IPS DF 6.9 (cell line): Measurements from ENCODE around the gene CDKN2C.
A peak's percentile ranks its signal among the peaks of the same experiment; 100 is the strongest.

Experiments
- DNase-seq: peaks from one replicate; pipeline ENCODE4 v3.0.0-alpha.2; 2013; ENCODE audit warnings: low read depth, low spot score
- H3K27ac ChIP-seq: one replicate; pipeline ENCODE4 v1.5.1; 2013; ENCODE audit warnings: low read length, control low read depth
- H3K27me3 ChIP-seq: 2 replicates; pipeline ENCODE4 v1.6.1; 2013; ENCODE audit warnings: mild to moderate bottlenecking, low read length; ENCODE audit not compliant: control insufficient read depth, insufficient read depth
- H3K36me3 ChIP-seq: 2 replicates; pipeline ENCODE4 v1.6.1; 2013; ENCODE audit warnings: low read length; ENCODE audit not compliant: control insufficient read depth, insufficient read depth
- H3K4me1 ChIP-seq: 2 replicates; pipeline ENCODE4 v1.6.1; 2013; ENCODE audit warnings: low read length; ENCODE audit not compliant: control insufficient read depth, insufficient read depth
- H3K4me3 ChIP-seq: 2 replicates; pipeline ENCODE4 v1.5.1; 2013; ENCODE audit warnings: mild to moderate bottlenecking, low read length
- H3K9me3 ChIP-seq: 2 replicates; pipeline ENCODE4 v1.6.1; 2013; ENCODE audit warnings: low read length, inconsistent platforms; ENCODE audit not compliant: control insufficient read depth, insufficient read depth
- WGBS: extraction: QIAGEN DNeasy Blood & Tissue Kit; methylation state at CpG from one replicate; pipeline ENCODE4 v1.1.7; 2013; ENCODE audit warnings: mixed read lengths, missing lambda C conversion rate; ENCODE audit not compliant: insufficient read length, insufficient coverage; 5-methylcytosine and 5-hydroxymethylcytosine counted together

CDKN2C gene

GRCh38 chr1:50964863-50965262, 5.2 kb upstream of the CDKN2C start:
- no peak overlapping the region for H3K27ac ChIP-seq
- no peaks in the 10 kb centered on the region; the same call in 1 of the 2 replicates for H3K4me1 ChIP-seq
- H3K4me3 ChIP-seq = no peak overlapping the region
- no peak for DNase-seq
- peaks cover 17% of the 10 kb centered on the region for H3K27me3 ChIP-seq
- no CpG with 5 or more reads among the region's 11 CpGs for WGBS
- no peaks in the 10 kb centered on the region for H3K9me3 ChIP-seq
- H3K36me3 ChIP-seq = no peaks in the 10 kb centered on the region

GRCh38 chr1:50966991-50967390, 3.1 kb upstream of the CDKN2C start:
- no peaks in the 10 kb centered on the region for H3K4me1 ChIP-seq
- H3K27ac ChIP-seq = no peak overlapping the region
- peaks cover 31% of the 10 kb centered on the region for H3K27me3 ChIP-seq
- no CpG with 5 or more reads among the region's 3 CpGs for WGBS
- H3K4me3 ChIP-seq = no peak overlapping the region
- no peak for DNase-seq
- no peaks in the 10 kb centered on the region for H3K36me3 ChIP-seq
- H3K9me3 ChIP-seq = no peaks in the 10 kb centered on the region

GRCh38 chr1:50967416-50968157, 2.5 kb upstream of the CDKN2C start:
- Histone ChIP-seq H3K27me3 (peaks cover 33% of the 10 kb centered on the region), H3K27ac (no peak overlapping the region), H3K36me3 (no peaks in the 10 kb centered on the region), H3K4me3 (peak overlapping the region; percentile 52; the same call in 1 of the 2 replicates), H3K4me1 (no peaks in the 10 kb centered on the region), H3K9me3 (no peaks in the 10 kb centered on the region)
- no peak for DNase-seq
- no CpG with 5 or more reads among the region's 17 CpGs for WGBS

GRCh38 chr1:50968158-50968820, 1.8 kb upstream of the CDKN2C start:
- H3K9me3 ChIP-seq = no peaks in the 10 kb centered on the region
- H3K36me3 ChIP-seq = no peaks in the 10 kb centered on the region
- H3K4me3 ChIP-seq = peak overlapping the region; percentile 52; the same call in 1 of the 2 replicates
- H3K27me3 ChIP-seq = peaks cover 35% of the 10 kb centered on the region
- no CpG with 5 or more reads among the region's 70 CpGs for WGBS
- H3K4me1 ChIP-seq = no peaks in the 10 kb centered on the region
- DNase-seq = no peak
- H3K27ac ChIP-seq = no peak overlapping the region

- no peak for DNase-seq
- no CpG with 5 or more reads among the region's 65 CpGs for WGBS
- Histone ChIP-seq H3K4me3 (peak overlapping the region; percentile 35; the same call in 1 of the 2 replicates), H3K27me3 (peaks cover 42% of the 10 kb centered on the region), H3K9me3 (no peaks in the 10 kb centered on the region), H3K27ac (no peak overlapping the region), H3K36me3 (no peaks in the 10 kb centered on the region), H3K4me1 (no peaks in the 10 kb centered on the region)
Observed at GRCh38 chr1:50968821-50969610, 1.0 kb upstream of the CDKN2C start.

- DNase-seq = no peak
Observed at GRCh38 chr1:50970509-50970887, 453 bp downstream of the CDKN2C start.

GRCh38 chr1:50970931-50971582, 1.0 kb downstream of the CDKN2C start:
- no peaks in the 10 kb centered on the region for H3K4me1 ChIP-seq
- H3K27me3 ChIP-seq = peaks cover 52% of the 10 kb centered on the region
- H3K4me3 ChIP-seq = no peak overlapping the region
- no peak for DNase-seq
- H3K27ac ChIP-seq = no peak overlapping the region
- H3K9me3 ChIP-seq = no peaks in the 10 kb centered on the region
- no peaks in the 10 kb centered on the region for H3K36me3 ChIP-seq
- WGBS = no CpG with 5 or more reads among the region's 7 CpGs

More at GRCh38 chr1:50970509-50970887, 453 bp downstream of the CDKN2C start:
- peaks cover 50% of the 10 kb centered on the region for H3K27me3 ChIP-seq
- no peaks in the 10 kb centered on the region for H3K36me3 ChIP-seq
- no peaks in the 10 kb centered on the region for H3K9me3 ChIP-seq
- H3K4me3 ChIP-seq = no peak overlapping the region
- no peaks in the 10 kb centered on the region for H3K4me1 ChIP-seq
- WGBS = no CpG with 5 or more reads among the region's 6 CpGs
- no peak overlapping the region for H3K27ac ChIP-seq

- no peak overlapping the region for H3K27ac ChIP-seq
- DNase-seq = no peak
- peaks cover 59% of the 10 kb centered on the region for H3K27me3 ChIP-seq
- H3K36me3 ChIP-seq = no peaks in the 10 kb centered on the region
- H3K9me3 ChIP-seq = no peaks in the 10 kb centered on the region
- no peak overlapping the region for H3K4me3 ChIP-seq
- no CpG with 5 or more reads among the region's 6 CpGs for WGBS
- H3K4me1 ChIP-seq = no peaks in the 10 kb centered on the region
Observed at GRCh38 chr1:50971748-50972305, 1.8 kb downstream of the CDKN2C start.

- Histone ChIP-seq H3K27me3 (peaks cover 61% of the 10 kb centered on the region), H3K27ac (no peak overlapping the region), H3K36me3 (no peaks in the 10 kb centered on the region), H3K9me3 (no peaks in the 10 kb centered on the region), H3K4me3 (no peak overlapping the region), H3K4me1 (no peaks in the 10 kb centered on the region)
- WGBS = no CpG with 5 or more reads among the region's 1 CpG
- no peak for DNase-seq
Observed at GRCh38 chr1:50972766-50973165, 2.7 kb downstream of the CDKN2C start.

- no peak overlapping the region for H3K4me3 ChIP-seq
- WGBS = no CpG with 5 or more reads among the region's 1 CpG
- H3K9me3 ChIP-seq = no peaks in the 10 kb centered on the region
- peaks cover 61% of the 10 kb centered on the region for H3K27me3 ChIP-seq
- no peak for DNase-seq
- H3K4me1 ChIP-seq = no peaks in the 10 kb centered on the region
- no peak overlapping the region for H3K27ac ChIP-seq
- no peaks in the 10 kb centered on the region for H3K36me3 ChIP-seq
Observed at GRCh38 chr1:50973255-50973654, 3.2 kb downstream of the CDKN2C start.
